Fibroblast of villous mesenchyme (primary cell): ENCODE measurements around the gene CPTP. TPM values are rescaled to one million over a fixed set of nuclear protein-coding genes. Genes with fewer than 3 reads are reported as not detected.

Experiments
- DNase-seq: peaks from one replicate; pipeline ENCODE4 v3.0.0-alpha.2; 2010; ENCODE audit warnings: low read depth
- H3K4me3 ChIP-seq: 2 replicates; pipeline ENCODE4 v1.5.1; 2011; ENCODE audit warnings: low read depth, mild to moderate bottlenecking, low read length
- CTCF ChIP-seq: IDR thresholded peaks from 2 replicates; pipeline ENCODE4 v1.5.1; 2012; ENCODE audit warnings: low read depth, mild to moderate bottlenecking, low read length; ENCODE audit not compliant: insufficient read depth
- total RNA-seq: library from RNA; depleted of rRNA; stranded (reverse); fragments of >200 nt; gene quantifications from 2 replicates; pipeline ENCODE4 v1.2.3, GENCODE V29; 2012

CPTP gene
- total RNA-seq, 1 donor = 11.7 TPM

GRCh38 chr1:1322418-1322817 is 2.2 kb upstream of the CPTP start:
- no peak overlapping the region for H3K4me3 ChIP-seq
- DNase-seq = no peak
- TF ChIP-seq CTCF = no peak

GRCh38 chr1:1322952-1323351 is 1.6 kb upstream of the CPTP start:
- no peak for DNase-seq
- H3K4me3 ChIP-seq = no peak overlapping the region
- no peak for TF ChIP-seq CTCF

GRCh38 chr1:1324084-1324523 is 498 bp upstream of the CPTP start:
- H3K4me3 ChIP-seq = peak overlapping the region; percentile 83
- no peak for TF ChIP-seq CTCF
- DNase-seq = no peak

GRCh38 chr1:1325288-1326074 is 879 bp downstream of the CPTP start:
- DNase-seq = no peak
- TF ChIP-seq CTCF = no peak
- peak overlapping the region; percentile 83 for H3K4me3 ChIP-seq

- TF ChIP-seq CTCF = no peak
- no peak for DNase-seq
Measured at GRCh38 chr1:1326075-1326605, 1.5 kb downstream of the CPTP start.

GRCh38 chr1:1327291-1327690 is 2.7 kb downstream of the CPTP start:
- DNase-seq = no peak
- no peak for TF ChIP-seq CTCF
- no peak overlapping the region for H3K4me3 ChIP-seq

More at GRCh38 chr1:1326075-1326605, 1.5 kb downstream of the CPTP start:
- H3K4me3 ChIP-seq = no peak overlapping the region
